IMR-90 (cell line): Measurements from ENCODE around the gene NABP1. TPM values are rescaled to one million over a fixed set of nuclear protein-coding genes. Genes with fewer than 3 reads are reported as not detected.

Experiments
- ATAC-seq: fragments of 200-7000 bp; cut with Tn5 transposase; 2 replicates; pipeline ENCODE4 v1.9.1; 2020; ENCODE audit warnings: low read depth, mild to moderate bottlenecking, moderate library complexity
- BruUV-seq: library from RNA; stranded (reverse); fragments of 400-500 nt; replicated peaks from 2 replicates; lab custom pipeline; 2021; lab: Mats Ljungman, UMichigan
- CTCF ChIA-PET: fragments of 300-600 bp; formaldehyde crosslinking; extraction: SDS; loops from one replicate; lab custom pipeline; 2021; ENCODE audit warnings: antibody characterized with exemption; lab: Yijun Ruan, JAX
- POLR2A ChIA-PET: fragments of 300-600 bp; sonication (Branson Sonifier 250); formaldehyde crosslinking; loops from one replicate; lab custom pipeline; 2022; ENCODE audit warnings: antibody characterized with exemption; ENCODE audit not compliant: unreplicated experiment; lab: Charles Lee
- DNase-seq: peaks from one replicate; pipeline ENCODE4 v3.0.0; 2013
- H2AFZ ChIP-seq: replicated peaks from 2 replicates; pipeline ENCODE3; 2013; ENCODE audit warnings: low read length, mild to moderate bottlenecking; ENCODE audit not compliant: poor library complexity
- H2AK5ac ChIP-seq: 2 replicates; pipeline ENCODE4 v1.6.1; 2013; ENCODE audit warnings: low read depth, low read length, inconsistent platforms
- H2AK9ac ChIP-seq: replicated peaks from 2 replicates; pipeline ENCODE3; 2013; ENCODE audit warnings: mild to moderate bottlenecking, low read depth, low read length, moderate library complexity; ENCODE audit not compliant: poor library complexity
- H2BK120ac ChIP-seq: 2 replicates; pipeline ENCODE4 v1.6.1; 2013; ENCODE audit warnings: low read depth, low read length, inconsistent platforms
- H2BK15ac ChIP-seq: 3 replicates; pipeline ENCODE4 v1.6.1; 2013; ENCODE audit warnings: low read depth, low read length, inconsistent platforms
- H2BK20ac ChIP-seq: 2 replicates; pipeline ENCODE4 v1.6.1; 2013; ENCODE audit warnings: low read depth, mild to moderate bottlenecking, inconsistent platforms, low read length, moderate library complexity
- H2BK5ac ChIP-seq: 2 replicates; pipeline ENCODE4 v1.6.1; 2013; ENCODE audit warnings: mild to moderate bottlenecking, low read depth, low read length, inconsistent platforms; ENCODE audit not compliant: poor library complexity, severe bottlenecking
- H3K14ac ChIP-seq: replicated peaks from 2 replicates; pipeline ENCODE4 v1.6.1; 2013; ENCODE audit warnings: low read depth, low read length, inconsistent platforms
- H3K18ac ChIP-seq: 2 replicates; pipeline ENCODE4 v1.6.1; 2013; ENCODE audit warnings: low read depth, low read length, control low read depth
- H3K23ac ChIP-seq: 2 replicates; pipeline ENCODE4 v1.6.1; 2013; ENCODE audit warnings: low read depth, low read length, inconsistent platforms
- H3K27ac ChIP-seq: 2 replicates; pipeline ENCODE4 v1.5.1; 2013; ENCODE audit warnings: mild to moderate bottlenecking, control low read depth, low read length; ENCODE audit not compliant: insufficient read depth
- H3K27me3 ChIP-seq: 2 replicates; pipeline ENCODE4 v1.6.1; 2013; ENCODE audit warnings: low read length; ENCODE audit not compliant: control insufficient read depth, insufficient read depth
- H3K36me3 ChIP-seq: 2 replicates; pipeline ENCODE4 v1.6.1; 2013; ENCODE audit warnings: low read length, mixed read lengths; ENCODE audit not compliant: control insufficient read depth, insufficient read depth
- H3K4ac ChIP-seq: 2 replicates; pipeline ENCODE4 v1.6.1; 2013; ENCODE audit warnings: low read depth, low read length, inconsistent platforms
- H3K4me1 ChIP-seq: 2 replicates; pipeline ENCODE4 v1.6.1; 2013; ENCODE audit warnings: low read length, mixed read lengths; ENCODE audit not compliant: control insufficient read depth, insufficient read depth
- H3K4me2 ChIP-seq: 2 replicates; pipeline ENCODE4 v1.6.1; 2013; ENCODE audit warnings: low read depth, mild to moderate bottlenecking, control low read depth, low read length, moderate library complexity
- H3K4me3 ChIP-seq: 2 replicates; pipeline ENCODE4 v1.5.1; 2013; ENCODE audit warnings: low read depth, mild to moderate bottlenecking, control low read depth, low read length, moderate library complexity; ENCODE audit not compliant: insufficient read depth
- H3K56ac ChIP-seq: 2 replicates; pipeline ENCODE4 v1.6.1; 2013; ENCODE audit warnings: low read length, inconsistent platforms; ENCODE audit not compliant: insufficient read depth; ENCODE audit errors: extremely low read depth
- H3K79me1 ChIP-seq, 2 experiments: 2 replicates each; pipeline ENCODE4 v1.6.1; 2013; ENCODE audit warnings: low read length in 2 of 2, inconsistent platforms in 1 of 2, low read depth in 1 of 2
- H3K9ac ChIP-seq: 2 replicates; pipeline ENCODE4 v1.6.1; 2013; ENCODE audit warnings: low read depth, low read length, control low read depth
- H3K9me1 ChIP-seq: 2 replicates; pipeline ENCODE4 v1.6.1; 2013; ENCODE audit warnings: low read length, inconsistent platforms; ENCODE audit not compliant: insufficient read depth
- H3K9me3 ChIP-seq: 2 replicates; pipeline ENCODE4 v1.6.1; 2013; ENCODE audit warnings: low read length; ENCODE audit not compliant: control insufficient read depth, insufficient read depth
- H4K20me1 ChIP-seq: 2 replicates; pipeline ENCODE4 v1.6.1; 2013; ENCODE audit warnings: low read length, inconsistent platforms; ENCODE audit not compliant: insufficient read depth
- H4K5ac ChIP-seq: 2 replicates; pipeline ENCODE4 v1.6.1; 2013; ENCODE audit warnings: mild to moderate bottlenecking, low read depth, low read length, control low read depth
- H4K8ac ChIP-seq, 2 experiments: 2 replicates each; pipeline ENCODE4 v1.6.1; 2013; ENCODE audit warnings: low read depth in 2 of 2, low read length in 2 of 2, control low read depth in 1 of 2, inconsistent platforms in 1 of 2
- H4K91ac ChIP-seq: 2 replicates; pipeline ENCODE4 v1.6.1; 2013; ENCODE audit warnings: low read depth, low read length, inconsistent platforms; ENCODE audit not compliant: insufficient read depth
- FOS ChIP-seq: fragments of 150-350 bp; IDR thresholded peaks from 2 replicates; pipeline ENCODE4 v1.6.1; 2016; ENCODE audit warnings: low read depth, low read length
- POLR2A ChIP-seq: IDR thresholded peaks from 2 replicates; pipeline ENCODE4 v1.6.1; 2012; ENCODE audit warnings: mild to moderate bottlenecking, low read depth, low read length
- RAD21 ChIP-seq: IDR thresholded peaks from 2 replicates; pipeline ENCODE4 v1.6.1; 2012; ENCODE audit warnings: low read length, improper control_type of control experiment
- SMC3 ChIP-seq: fragments of 150-350 bp; IDR thresholded peaks from 2 replicates; pipeline ENCODE4 v1.6.1; 2016; ENCODE audit warnings: low read depth, mild to moderate bottlenecking, antibody characterized with exemption, low read length, moderate library complexity
- WGBS, 2 experiments: methylation state at CpG; one replicate each; pipeline versions ENCODE4 v1.1.5 to v1.1.7; 2013; ENCODE audit warnings: missing lambda C conversion rate in 2 of 2; ENCODE audit not compliant: insufficient read length in 1 of 2; ENCODE audit errors: extremely low coverage in 2 of 2; 5-methylcytosine and 5-hydroxymethylcytosine counted together
- dilution Hi-C: fragments of 300-500 bp; cut with HindIII; formaldehyde crosslinking; loops from one replicate; pipeline ENCODE4 v1.14.3; 2018; ENCODE audit warnings: low sequenced_read_pairs; ENCODE audit not compliant: unreplicated experiment
- in situ Hi-C: fragments of 300-500 bp; cut with MboI; formaldehyde crosslinking; loops from 3 replicates; pipeline ENCODE4 v1.14.3; 2019; ENCODE audit warnings: low sequenced_read_pairs, inconsistent platforms, mixed read lengths
- intact Hi-C: fragments of 100-400 bp; cut with micrococcal nuclease; formaldehyde crosslinking; loops from 2 replicates; pipeline ENCODE4 v1.10.0; 2022
- polyA plus RNA-seq, 3 experiments: library from polyadenylated mRNA; depleted of rRNA; stranded (reverse); fragments of >200 nt; gene quantifications; 2 replicates each; pipeline ENCODE4 v1.2.3, GENCODE V29; 2012; ENCODE audit warnings: low replicate concordance in 1 of 3
- total RNA-seq: library from RNA; depleted of rRNA; stranded (reverse); fragments of >200 nt; gene quantifications from 2 replicates; pipeline ENCODE4 v1.2.3, GENCODE V29; 2012

The NABP1 gene
- total and polyA plus RNA-seq, 2 of the 4 experiments (the other 2 are of a cell fraction) = 57.7 to 73.3 TPM

GRCh38 chr2:191705701-191706100 is 27.8 kb downstream of the NABP1 start:
- H3K79me1 ChIP-seq = no peaks in the 10 kb centered on the region
- peaks cover 5% of the 10 kb centered on the region for H3K4me1 ChIP-seq
- H3K27me3 ChIP-seq = no peaks in the 10 kb centered on the region
- no peak overlapping the region for H2AK9ac ChIP-seq
- no peak for DNase-seq
- no peak overlapping the region for H3K4ac ChIP-seq
- H2BK120ac ChIP-seq = no peak overlapping the region
- no peak overlapping the region for H4K5ac ChIP-seq
- no peak overlapping the region for H3K56ac ChIP-seq
- H3K18ac ChIP-seq = no peak overlapping the region
- H4K91ac ChIP-seq = no peak overlapping the region
- no peak overlapping the region for H3K27ac ChIP-seq
- no peak overlapping the region for H4K8ac ChIP-seq
- ChIA-PET CTCF (no interaction called here), POLR2A (interaction anchor here (0.5 kb wide), 1 partner anchor 11 kb away, joined by 8 read pairs; no protein-coding TSS in a partner anchor)
- no peak overlapping the region for H2BK5ac ChIP-seq
- BruUV-seq = no TSS peak
- intact Hi-C loops = loop anchor here (10.0 kb wide), 1 partner anchor 159 kb away; no protein-coding TSS in a partner anchor
- TF ChIP-seq POLR2A = no peak
- TF ChIP-seq FOS = no peak
- TF ChIP-seq RAD21 = no peak
- no peak for TF ChIP-seq SMC3
- H4K20me1 ChIP-seq = peaks cover 2% of the 10 kb centered on the region; the same call in 1 of the 2 replicates
- peaks cover 1% of the 10 kb centered on the region for H3K9me1 ChIP-seq
- H3K4me2 ChIP-seq = no peak overlapping the region
- H2BK15ac ChIP-seq = no peak overlapping the region
- H3K9ac ChIP-seq = no peak overlapping the region
- no peak overlapping the region for H2AFZ ChIP-seq
- no peak overlapping the region for H3K14ac ChIP-seq
- no peaks in the 10 kb centered on the region for H3K9me3 ChIP-seq
- H3K36me3 ChIP-seq = no peaks in the 10 kb centered on the region
- no peak overlapping the region for H3K4me3 ChIP-seq
- no CpG with 5 or more reads among the region's 1 CpG for WGBS, 2 experiments
- ATAC-seq = no peak
- dilution Hi-C loops = no loop called here
- in situ Hi-C loops = no loop called here
- no peak overlapping the region for H3K23ac ChIP-seq
- H2BK20ac ChIP-seq = no peak overlapping the region
- H2AK5ac ChIP-seq = no peak overlapping the region
